ENCODE results near the gene DOCK11. TPM values are rescaled to one million over a fixed set of nuclear protein-coding genes. Genes with fewer than 3 reads are reported as not detected.
"Not testable (repeated sequence)": the region's sequence is repeated elsewhere in the genome, so short reads cannot be mapped to it uniquely, and the experiment has no call there.

DOCK11 gene
- total RNA-seq, 3 donors from 2014 or later, result 4.5 to 31.6 (median 8.4) TPM

DNA sequence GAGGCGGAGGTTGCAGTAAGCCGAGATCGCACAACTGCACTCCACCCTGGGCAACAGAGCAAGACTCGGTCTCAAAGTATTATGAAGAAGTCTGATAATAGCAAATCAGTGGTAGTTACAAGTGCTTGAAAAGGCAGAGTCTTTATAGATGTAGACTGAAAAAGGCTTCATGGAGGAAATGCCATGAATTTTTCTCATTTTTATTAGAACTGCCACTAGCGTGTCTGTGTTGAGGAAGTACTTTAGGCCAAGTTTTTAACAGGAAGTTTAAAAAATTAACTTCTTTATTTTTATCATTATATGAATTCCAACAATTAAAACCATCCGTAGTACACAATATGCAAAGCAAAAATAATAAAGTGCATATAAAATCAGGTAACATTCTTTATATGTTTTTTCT, 199.0 kb downstream of the DOCK11 start:
- no peak for DNase-seq
- H3K36me3 ChIP-seq (ENCODE audit: low read depth), result no peaks in the 10 kb centered on the region
- H3K4me1 ChIP-seq (ENCODE audit: low read depth), result no peaks in the 10 kb centered on the region
- no peak overlapping the region for H3K4me3 ChIP-seq
- no peaks in the 10 kb centered on the region for H3K9me3 ChIP-seq
- ATAC-seq, result no peak
- intact Hi-C loops (cut with DNase I, micrococcal nuclease), result no loop called here
- TF ChIP-seq CTCF (IDR thresholded peaks at IDR 0.05), result no peak

DNA sequence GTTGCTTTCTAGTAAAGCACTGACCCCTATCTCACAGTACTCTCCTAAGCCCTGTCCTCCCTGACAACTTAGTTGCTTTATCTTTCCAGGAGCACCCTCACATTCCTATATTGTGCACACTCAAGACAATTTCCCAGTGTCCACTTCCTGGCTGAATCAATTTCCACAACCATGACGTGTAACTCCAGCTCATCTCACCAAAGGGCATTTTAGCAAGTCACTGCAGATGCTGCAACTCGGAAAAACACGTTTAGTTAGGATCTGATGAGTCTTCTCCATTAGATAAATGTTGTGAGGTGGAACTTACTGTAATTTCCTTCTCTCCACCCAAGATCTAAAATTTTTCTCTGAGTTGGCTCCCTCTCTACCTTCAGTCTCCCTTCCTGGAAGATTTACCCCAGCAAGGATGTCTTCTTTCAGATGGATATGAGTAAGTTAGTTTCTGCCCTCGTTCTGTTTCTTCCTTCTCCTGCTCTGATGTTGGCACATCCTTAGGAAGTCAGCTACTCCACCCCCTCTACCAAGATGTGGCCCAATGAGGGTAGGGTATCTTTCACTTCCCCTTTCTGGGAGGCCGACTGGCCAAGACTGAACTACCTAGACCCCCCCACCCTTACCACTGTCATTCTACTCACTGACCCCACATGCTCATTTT, 203.0 kb downstream of the DOCK11 start:
- Histone ChIP-seq H3K36me3 (ENCODE audit: low read depth) (no peaks in the 10 kb centered on the region), H3K9me3 (no peaks in the 10 kb centered on the region), H3K4me1 (ENCODE audit: low read depth) (no peaks in the 10 kb centered on the region), H3K4me3 (no peak overlapping the region)
- TF ChIP-seq CTCF (IDR thresholded peaks at IDR 0.05), result no peak
- DNase-seq (no peak), ATAC-seq (no peak)
- intact Hi-C loops (cut with DNase I, micrococcal nuclease), result no loop called here

DNA sequence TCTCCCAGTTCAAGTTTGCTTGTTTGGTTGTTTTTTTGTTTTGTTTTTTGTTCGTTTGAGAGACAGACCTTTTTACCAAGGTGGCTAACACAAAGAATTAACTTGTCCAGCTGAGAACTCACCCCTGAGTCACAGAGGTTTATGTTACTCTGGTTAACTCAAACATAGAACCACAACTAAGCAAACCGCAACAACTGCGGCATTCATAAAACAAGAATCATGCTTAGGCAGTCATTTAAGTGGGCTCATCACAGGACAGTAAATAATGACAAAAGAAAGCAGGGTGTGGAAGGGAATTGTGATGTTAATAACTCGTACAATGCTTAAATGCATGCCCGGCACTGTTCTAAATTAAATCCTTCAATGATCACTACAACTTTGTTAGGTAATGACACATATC, 207.1 kb downstream of the DOCK11 start:
- Histone ChIP-seq H3K36me3 (ENCODE audit: low read depth) (no peaks in the 10 kb centered on the region), H3K9me3 (no peaks in the 10 kb centered on the region), H3K4me3 (no peak overlapping the region), H3K4me1 (ENCODE audit: low read depth) (no peaks in the 10 kb centered on the region)
- intact Hi-C loops (cut with DNase I, micrococcal nuclease), result no loop called here
- DNase-seq, result no peak
- TF ChIP-seq CTCF (IDR thresholded peaks at IDR 0.05), result no peak
- no peak for ATAC-seq

DNA sequence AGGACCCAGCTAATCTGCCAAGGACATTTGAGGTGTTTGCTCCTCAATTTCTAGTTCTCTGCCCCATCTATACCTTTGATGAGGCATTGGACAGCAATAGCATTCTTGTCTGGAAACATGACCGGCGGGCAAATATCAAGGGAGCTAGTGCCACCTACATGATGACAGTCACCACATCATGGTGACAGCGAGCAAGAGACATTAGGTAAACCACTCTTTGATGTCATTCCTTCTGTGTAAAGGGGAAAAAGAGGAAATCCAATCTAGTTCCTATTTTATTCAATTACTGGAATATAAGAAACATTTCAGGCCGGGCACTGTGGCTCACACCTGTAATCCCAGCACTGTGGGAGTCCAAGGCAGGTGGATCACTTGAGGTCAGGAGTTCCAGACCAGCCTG, 211.1 kb downstream of the DOCK11 start:
- TF ChIP-seq CTCF (IDR thresholded peaks at IDR 0.05), result no peak
- Histone ChIP-seq H3K36me3 (ENCODE audit: low read depth) (no peaks in the 10 kb centered on the region), H3K9me3 (no peaks in the 10 kb centered on the region), H3K4me1 (ENCODE audit: low read depth) (no peaks in the 10 kb centered on the region), H3K4me3 (no peak overlapping the region)
- intact Hi-C loops (cut with DNase I, micrococcal nuclease), result no loop called here
- DNase-seq, result no peak
- no peak for ATAC-seq

DNA sequence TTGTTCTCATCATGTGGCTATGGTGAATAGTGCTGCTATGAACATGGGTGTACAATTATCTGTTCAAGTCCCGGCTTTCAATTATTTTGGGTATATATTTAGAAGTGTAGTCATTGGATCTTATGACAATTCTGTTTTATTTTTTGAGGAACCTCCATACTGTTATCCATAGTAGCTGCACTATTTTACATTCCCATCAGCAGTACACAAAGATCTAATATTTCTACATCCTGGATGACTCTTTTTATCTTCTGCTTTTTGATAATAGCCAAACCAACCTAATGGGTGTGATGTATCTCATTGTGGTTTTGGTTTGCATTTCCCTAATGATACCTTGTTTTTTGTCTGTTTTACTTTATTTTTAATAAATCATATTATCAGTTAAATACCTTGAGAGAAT, 218.9 kb downstream of the DOCK11 start:
- intact Hi-C loops (cut with DNase I, micrococcal nuclease), result no loop called here
- Histone ChIP-seq H3K9me3 (no peaks in the 10 kb centered on the region), H3K4me1 (ENCODE audit: low read depth) (no peaks in the 10 kb centered on the region), H3K36me3 (ENCODE audit: low read depth) (no peaks in the 10 kb centered on the region), H3K4me3 (no peak overlapping the region)
- ATAC-seq (no peak), DNase-seq (no peak)
- no peak for TF ChIP-seq CTCF (IDR thresholded peaks at IDR 0.05)

DNA sequence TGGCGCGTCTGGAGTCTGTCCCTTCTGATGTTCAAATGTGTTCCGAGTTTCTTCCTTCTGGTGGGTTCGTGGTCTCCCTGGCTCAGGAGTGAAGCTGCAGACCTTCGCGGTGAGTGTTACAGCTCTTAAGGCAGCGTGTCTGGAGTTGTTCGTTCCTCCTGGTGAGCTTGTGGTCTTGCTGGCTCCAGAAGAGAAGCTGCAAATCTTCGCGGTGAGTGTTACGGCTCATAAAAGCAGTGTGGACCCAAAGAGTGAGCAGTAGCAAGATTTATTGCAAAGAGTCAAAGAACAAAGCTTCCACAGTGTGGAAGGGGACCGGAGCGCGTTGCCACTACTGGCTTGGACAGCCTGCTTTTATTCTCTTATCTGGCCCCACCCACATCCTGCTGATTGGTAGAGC, 220.3 kb downstream of the DOCK11 start:
- H3K4me3 ChIP-seq; DNase-seq; H3K4me1 ChIP-seq (ENCODE audit: low read depth); H3K36me3 ChIP-seq (ENCODE audit: low read depth); intact Hi-C loops (cut with DNase I, micrococcal nuclease); ATAC-seq; H3K9me3 ChIP-seq: not testable (repeated sequence)

DNA sequence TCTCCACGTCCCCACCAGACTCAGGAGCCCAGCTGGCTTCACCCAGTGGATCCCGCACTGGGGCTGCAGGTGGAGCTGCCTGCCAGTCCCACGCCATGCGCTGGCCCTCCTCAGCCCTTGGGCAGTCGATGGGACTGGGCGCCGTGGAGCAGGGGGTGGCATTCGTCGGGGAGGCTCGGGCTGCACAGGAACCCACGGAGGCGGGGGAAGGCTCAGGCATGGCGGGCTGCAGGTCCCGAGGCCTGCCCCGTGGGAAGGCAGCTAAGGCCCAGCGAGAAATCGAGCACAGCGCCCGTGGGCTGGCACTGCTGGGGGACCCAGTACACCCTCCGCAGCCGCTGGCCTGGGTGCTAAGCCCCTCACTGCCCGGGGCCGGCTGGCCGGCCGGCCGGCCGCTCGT, 221.2 kb downstream of the DOCK11 start:
- H3K4me3 ChIP-seq; ATAC-seq; DNase-seq; H3K4me1 ChIP-seq (ENCODE audit: low read depth); intact Hi-C loops (cut with DNase I, micrococcal nuclease); H3K36me3 ChIP-seq (ENCODE audit: low read depth); H3K9me3 ChIP-seq: not testable (repeated sequence)
